OCI-LY1 (cell line): Measurements from ENCODE around the gene NUP133.

Experiments
- EZH2 ChIP-seq: fragments of 200-600 bp; sonication (generic), shearing (Covaris generic); IDR thresholded peaks from 2 replicates; pipeline ENCODE4 v1.8.0; 2017; ENCODE audit warnings: borderline replicate concordance, mixed run types, mild to moderate bottlenecking, antibody characterized with exemption, low read length, moderate library complexity, mixed read lengths
- TF ChIP-seq, protein P1 (sequence below): fragments of 200-600 bp; sonication (generic), shearing (Covaris generic); IDR thresholded peaks from 2 replicates; pipeline ENCODE4 v1.5.1; 2017; ENCODE audit warnings: mild to moderate bottlenecking, antibody characterized with exemption, low read length, moderate library complexity, mixed read lengths

GRCh38 chr1:229547542-229547941 lies 39.4 kb upstream of the NUP133 start:
- TF ChIP-seq, protein P1, sequence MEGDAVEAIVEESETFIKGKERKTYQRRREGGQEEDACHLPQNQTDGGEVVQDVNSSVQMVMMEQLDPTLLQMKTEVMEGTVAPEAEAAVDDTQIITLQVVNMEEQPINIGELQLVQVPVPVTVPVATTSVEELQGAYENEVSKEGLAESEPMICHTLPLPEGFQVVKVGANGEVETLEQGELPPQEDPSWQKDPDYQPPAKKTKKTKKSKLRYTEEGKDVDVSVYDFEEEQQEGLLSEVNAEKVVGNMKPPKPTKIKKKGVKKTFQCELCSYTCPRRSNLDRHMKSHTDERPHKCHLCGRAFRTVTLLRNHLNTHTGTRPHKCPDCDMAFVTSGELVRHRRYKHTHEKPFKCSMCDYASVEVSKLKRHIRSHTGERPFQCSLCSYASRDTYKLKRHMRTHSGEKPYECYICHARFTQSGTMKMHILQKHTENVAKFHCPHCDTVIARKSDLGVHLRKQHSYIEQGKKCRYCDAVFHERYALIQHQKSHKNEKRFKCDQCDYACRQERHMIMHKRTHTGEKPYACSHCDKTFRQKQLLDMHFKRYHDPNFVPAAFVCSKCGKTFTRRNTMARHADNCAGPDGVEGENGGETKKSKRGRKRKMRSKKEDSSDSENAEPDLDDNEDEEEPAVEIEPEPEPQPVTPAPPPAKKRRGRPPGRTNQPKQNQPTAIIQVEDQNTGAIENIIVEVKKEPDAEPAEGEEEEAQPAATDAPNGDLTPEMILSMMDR = no peak
- TF ChIP-seq EZH2 = no peak
